ENCODE measurements around the gene DHRSX.
"Not testable (repeated sequence)": the region's sequence is repeated elsewhere in the genome, so short reads cannot be mapped to it uniquely, and the experiment has no call there.

DHRSX gene

GRCh38 chrX:2471641-2472040, 29.1 kb downstream of the DHRSX start:
- Histone ChIP-seq H3K9ac (ENCODE audit: low read length) (no peak overlapping the region), H3K27ac (ENCODE audit: low read depth, low read length) (no peak overlapping the region), H3K4me3 (ENCODE audit: low read depth, low read length) (no peak overlapping the region), H3K36me3 (ENCODE audit: control insufficient read depth, insufficient read depth, low read length) (no peaks in the 10 kb centered on the region), H3K9me3 (ENCODE audit: control insufficient read depth, insufficient read depth, low read depth, low read length) (peaks cover 16% of the 10 kb centered on the region; the same call in 1 of the 2 replicates), H3K4me1 (ENCODE audit: control insufficient read depth, insufficient read depth, low read length) (no peaks in the 10 kb centered on the region), H3K27me3 (ENCODE audit: control insufficient read depth, insufficient read depth, low read length) (no peaks in the 10 kb centered on the region)

GRCh38 chrX:2471126-2471525, 29.6 kb downstream of the DHRSX start:
- H3K4me3 ChIP-seq (ENCODE audit: low read depth, low read length); H3K9ac ChIP-seq (ENCODE audit: low read length); H3K27ac ChIP-seq (ENCODE audit: low read depth, low read length); H3K36me3 ChIP-seq (ENCODE audit: control insufficient read depth, insufficient read depth, low read length); H3K4me1 ChIP-seq (ENCODE audit: control insufficient read depth, insufficient read depth, low read length); H3K27me3 ChIP-seq (ENCODE audit: control insufficient read depth, insufficient read depth, low read length): not testable (repeated sequence)
- peaks cover 16% of the 10 kb centered on the region; the same call in 1 of the 2 replicates for H3K9me3 ChIP-seq (ENCODE audit: control insufficient read depth, insufficient read depth, low read depth, low read length)

- not testable (repeated sequence) for H3K4me3 ChIP-seq (ENCODE audit: low read depth, low read length); H3K36me3 ChIP-seq (ENCODE audit: control insufficient read depth, insufficient read depth, low read length); H3K27ac ChIP-seq (ENCODE audit: low read depth, low read length); H3K9ac ChIP-seq (ENCODE audit: low read length); H3K27me3 ChIP-seq (ENCODE audit: control insufficient read depth, insufficient read depth, low read length); H3K4me1 ChIP-seq (ENCODE audit: control insufficient read depth, insufficient read depth, low read length)
- H3K9me3 ChIP-seq (ENCODE audit: control insufficient read depth, insufficient read depth, low read depth, low read length) = peaks cover 23% of the 10 kb centered on the region; the same call in 1 of the 2 replicates
Observed at GRCh38 chrX:2469852-2470251, 30.9 kb downstream of the DHRSX start.

GRCh38 chrX:2469196-2469685, 31.5 kb downstream of the DHRSX start:
- Histone ChIP-seq H3K4me1 (ENCODE audit: control insufficient read depth, insufficient read depth, low read length) (no peaks in the 10 kb centered on the region), H3K36me3 (ENCODE audit: control insufficient read depth, insufficient read depth, low read length) (no peaks in the 10 kb centered on the region), H3K9me3 (ENCODE audit: control insufficient read depth, insufficient read depth, low read depth, low read length) (peaks cover 28% of the 10 kb centered on the region; the same call in 1 of the 2 replicates), H3K27me3 (ENCODE audit: control insufficient read depth, insufficient read depth, low read length) (no peaks in the 10 kb centered on the region), H3K27ac (ENCODE audit: low read depth, low read length) (no peak overlapping the region), H3K4me3 (ENCODE audit: low read depth, low read length) (no peak overlapping the region), H3K9ac (ENCODE audit: low read length) (no peak overlapping the region)

GRCh38 chrX:2468261-2469195, 32.2 kb downstream of the DHRSX start:
- Histone ChIP-seq H3K27me3 (ENCODE audit: control insufficient read depth, insufficient read depth, low read length) (no peaks in the 10 kb centered on the region), H3K36me3 (ENCODE audit: control insufficient read depth, insufficient read depth, low read length) (no peaks in the 10 kb centered on the region), H3K4me1 (ENCODE audit: control insufficient read depth, insufficient read depth, low read length) (peaks cover 3% of the 10 kb centered on the region; the same call in 1 of the 2 replicates), H3K9me3 (ENCODE audit: control insufficient read depth, insufficient read depth, low read depth, low read length) (peaks cover 29% of the 10 kb centered on the region; the same call in 1 of the 2 replicates), H3K27ac (ENCODE audit: low read depth, low read length) (no peak overlapping the region), H3K4me3 (ENCODE audit: low read depth, low read length) (no peak overlapping the region), H3K9ac (ENCODE audit: low read length) (no peak overlapping the region)

GRCh38 chrX:2466876-2467656, 33.7 kb downstream of the DHRSX start:
- H3K27me3 ChIP-seq (ENCODE audit: control insufficient read depth, insufficient read depth, low read length) = no peaks in the 10 kb centered on the region
- H3K36me3 ChIP-seq (ENCODE audit: control insufficient read depth, insufficient read depth, low read length) = no peaks in the 10 kb centered on the region
- peaks cover 13% of the 10 kb centered on the region for H3K4me1 ChIP-seq (ENCODE audit: control insufficient read depth, insufficient read depth, low read length)
- peaks cover 29% of the 10 kb centered on the region; the same call in 1 of the 2 replicates for H3K9me3 ChIP-seq (ENCODE audit: control insufficient read depth, insufficient read depth, low read depth, low read length)
- H3K9ac ChIP-seq (ENCODE audit: low read length) = no peak overlapping the region
- H3K27ac ChIP-seq (ENCODE audit: low read depth, low read length) = no peak overlapping the region
- no peak overlapping the region for H3K4me3 ChIP-seq (ENCODE audit: low read depth, low read length)

GRCh38 chrX:2464677-2465166, 36.1 kb downstream of the DHRSX start:
- no peak overlapping the region for H3K4me3 ChIP-seq (ENCODE audit: low read depth, low read length)
- H3K27ac ChIP-seq (ENCODE audit: low read depth, low read length) = no peak overlapping the region
- H3K27me3 ChIP-seq (ENCODE audit: control insufficient read depth, insufficient read depth, low read length) = no peaks in the 10 kb centered on the region
- H3K4me1 ChIP-seq (ENCODE audit: control insufficient read depth, insufficient read depth, low read length) = peaks cover 13% of the 10 kb centered on the region
- H3K9me3 ChIP-seq (ENCODE audit: control insufficient read depth, insufficient read depth, low read depth, low read length) = peaks cover 24% of the 10 kb centered on the region; the same call in 1 of the 2 replicates
- H3K36me3 ChIP-seq (ENCODE audit: control insufficient read depth, insufficient read depth, low read length) = no peaks in the 10 kb centered on the region
- H3K9ac ChIP-seq (ENCODE audit: low read length) = no peak overlapping the region

- H3K27ac ChIP-seq (ENCODE audit: low read depth, low read length) = no peak overlapping the region
- H3K9me3 ChIP-seq (ENCODE audit: control insufficient read depth, insufficient read depth, low read depth, low read length) = peaks cover 20% of the 10 kb centered on the region; the same call in 1 of the 2 replicates
- H3K27me3 ChIP-seq (ENCODE audit: control insufficient read depth, insufficient read depth, low read length) = no peaks in the 10 kb centered on the region
- peaks cover 13% of the 10 kb centered on the region for H3K4me1 ChIP-seq (ENCODE audit: control insufficient read depth, insufficient read depth, low read length)
- H3K9ac ChIP-seq (ENCODE audit: low read length) = peak overlapping the region; percentile 5
- H3K36me3 ChIP-seq (ENCODE audit: control insufficient read depth, insufficient read depth, low read length) = no peaks in the 10 kb centered on the region
- no peak overlapping the region for H3K4me3 ChIP-seq (ENCODE audit: low read depth, low read length)
Observed at GRCh38 chrX:2463973-2464676, 36.7 kb downstream of the DHRSX start.

GRCh38 chrX:2463481-2463880, 37.3 kb downstream of the DHRSX start:
- H3K27me3 ChIP-seq (ENCODE audit: control insufficient read depth, insufficient read depth, low read length); H3K36me3 ChIP-seq (ENCODE audit: control insufficient read depth, insufficient read depth, low read length); H3K4me3 ChIP-seq (ENCODE audit: low read depth, low read length); H3K27ac ChIP-seq (ENCODE audit: low read depth, low read length): not testable (repeated sequence)
- Histone ChIP-seq H3K9ac (ENCODE audit: low read length) (peak overlapping the region; percentile 5), H3K4me1 (ENCODE audit: control insufficient read depth, insufficient read depth, low read length) (peaks cover 13% of the 10 kb centered on the region), H3K9me3 (ENCODE audit: control insufficient read depth, insufficient read depth, low read depth, low read length) (peaks cover 17% of the 10 kb centered on the region)

- Histone ChIP-seq H3K4me3 (ENCODE audit: low read depth, low read length) (no peak overlapping the region), H3K9ac (ENCODE audit: low read length) (no peak overlapping the region), H3K27me3 (ENCODE audit: control insufficient read depth, insufficient read depth, low read length) (no peaks in the 10 kb centered on the region), H3K4me1 (ENCODE audit: control insufficient read depth, insufficient read depth, low read length) (peaks cover 13% of the 10 kb centered on the region), H3K9me3 (ENCODE audit: control insufficient read depth, insufficient read depth, low read depth, low read length) (peaks cover 13% of the 10 kb centered on the region), H3K27ac (ENCODE audit: low read depth, low read length) (peak overlapping the region; percentile 39; the same call in 1 of the 2 replicates), H3K36me3 (ENCODE audit: control insufficient read depth, insufficient read depth, low read length) (0 out of 2 replicates have a peak, but pooled peaks cover 4% of the 10 kb centered on the region)
Observed at GRCh38 chrX:2462780-2463179, 38.0 kb downstream of the DHRSX start.

Data from HUES6 (cell line).